Measurements from ENCODE around the gene NPW.

NPW gene

GRCh38 chr16:2027024-2028010 is 7.7 kb downstream of the NPW start:
- no peaks in the 10 kb centered on the region for H3K9me3 ChIP-seq (ENCODE audit: control extremely low read depth in 1 of 5, control insufficient read depth in 4 of 5, insufficient read depth in 2 of 5, low read depth in 1 of 5, low read length in 4 of 5)
- DNase-seq = peak in 1 of 3 donors; percentile 48
- ChIA-PET POLR2A (interaction anchor here (0.8 to 0.9 kb wide), 3 partner anchors 19 to 128 kb away, joined by 3 to 4 read pairs (median 4); partner anchors contain the start of genes NTHL1, TRAF7 and TSC2), CTCF (interaction anchor here (1.2 to 1.7 kb wide), 2 partner anchors 10 to 29 kb away, joined by 3 to 4 read pairs; no protein-coding TSS in a partner anchor)
- H3K36me3 ChIP-seq (ENCODE audit: control insufficient read depth in 4 of 4, insufficient read depth in 4 of 4, low read length in 3 of 4) = no peaks in the 10 kb centered on the region
- peaks cover 0 to 24% (median 7%) of the 10 kb centered on the region in 5 experiments for H3K27me3 ChIP-seq (replicated peaks in 2 of 5; ENCODE audit: control insufficient read depth in 4 of 5, insufficient read depth in 5 of 5, low read length in 4 of 5)
- 9% methylated on average over 39 of the region's 76 CpGs for WGBS (ENCODE audit: insufficient coverage)
- H3K4me3 ChIP-seq (ENCODE audit: control insufficient read depth in 1 of 7, extremely low read depth in 1 of 7, insufficient read depth in 4 of 7, low read depth in 2 of 7, low read length in 6 of 7) = peak overlapping the region in 6 of 7 experiments; percentile 32 to 58 (median 54)
- peaks cover 0 to 38% (median 23%) of the 10 kb centered on the region in 4 experiments for H3K4me1 ChIP-seq (ENCODE audit: control extremely low read depth in 1 of 4, control insufficient read depth in 4 of 4, insufficient read depth in 4 of 4, low read length in 3 of 4)
- H3K27ac ChIP-seq (ENCODE audit: insufficient read depth in 1 of 2, low read depth in 1 of 2, low read length in 2 of 2, poor library complexity in 1 of 2, severe bottlenecking in 2 of 2) = no peak overlapping the region

- Histone ChIP-seq H3K27ac (ENCODE audit: insufficient read depth in 1 of 2, low read depth in 1 of 2, low read length in 2 of 2, poor library complexity in 1 of 2, severe bottlenecking in 2 of 2) (no peak overlapping the region), H3K36me3 (ENCODE audit: control insufficient read depth in 4 of 4, insufficient read depth in 4 of 4, low read length in 3 of 4) (no peaks in the 10 kb centered on the region), H3K4me1 (ENCODE audit: control extremely low read depth in 1 of 4, control insufficient read depth in 4 of 4, insufficient read depth in 4 of 4, low read length in 3 of 4) (peaks cover 0 to 39% (median 21%) of the 10 kb centered on the region in 4 experiments), H3K4me3 (ENCODE audit: control insufficient read depth in 1 of 7, extremely low read depth in 1 of 7, insufficient read depth in 4 of 7, low read depth in 2 of 7, low read length in 6 of 7) (no peak overlapping the region), H3K9me3 (ENCODE audit: control extremely low read depth in 1 of 5, control insufficient read depth in 4 of 5, insufficient read depth in 2 of 5, low read depth in 1 of 5, low read length in 4 of 5) (no peaks in the 10 kb centered on the region), H3K27me3 (replicated peaks in 2 of 5; ENCODE audit: control insufficient read depth in 4 of 5, insufficient read depth in 5 of 5, low read length in 4 of 5) (peaks cover 0 to 24% (median 7%) of the 10 kb centered on the region in 5 experiments)
- DNase-seq = no peak
- 96% methylated on average over 2 of the region's 3 CpGs for WGBS (ENCODE audit: insufficient coverage)
- ChIA-PET CTCF (interaction anchor here (1.2 to 1.7 kb wide), 2 partner anchors 9 to 29 kb away, joined by 3 to 4 read pairs; no protein-coding TSS in a partner anchor), POLR2A (no interaction called here)
Measured at GRCh38 chr16:2028146-2028545, 8.6 kb downstream of the NPW start.

GRCh38 chr16:2028620-2029220 is 9.1 kb downstream of the NPW start:
- no peak overlapping the region for H3K27ac ChIP-seq (ENCODE audit: insufficient read depth in 1 of 2, low read depth in 1 of 2, low read length in 2 of 2, poor library complexity in 1 of 2, severe bottlenecking in 2 of 2)
- WGBS (ENCODE audit: insufficient coverage) = 99% methylated on average over 12 of the region's 18 CpGs
- H3K4me3 ChIP-seq (ENCODE audit: control insufficient read depth in 1 of 7, extremely low read depth in 1 of 7, insufficient read depth in 4 of 7, low read depth in 2 of 7, low read length in 6 of 7) = no peak overlapping the region
- H3K36me3 ChIP-seq (ENCODE audit: control insufficient read depth in 4 of 4, insufficient read depth in 4 of 4, low read length in 3 of 4) = no peaks in the 10 kb centered on the region
- H3K4me1 ChIP-seq (ENCODE audit: control extremely low read depth in 1 of 4, control insufficient read depth in 4 of 4, insufficient read depth in 4 of 4, low read length in 3 of 4) = peaks cover 0 to 40% (median 22%) of the 10 kb centered on the region in 4 experiments
- no peaks in the 10 kb centered on the region for H3K9me3 ChIP-seq (ENCODE audit: control extremely low read depth in 1 of 5, control insufficient read depth in 4 of 5, insufficient read depth in 2 of 5, low read depth in 1 of 5, low read length in 4 of 5)
- ChIA-PET POLR2A (no interaction called here), CTCF (interaction anchor here (1.2 to 1.7 kb wide), 2 partner anchors 8 to 28 kb away, joined by 3 to 4 read pairs; no protein-coding TSS in a partner anchor)
- no peak for DNase-seq
- H3K27me3 ChIP-seq (replicated peaks in 2 of 5; ENCODE audit: control insufficient read depth in 4 of 5, insufficient read depth in 5 of 5, low read length in 4 of 5) = peaks cover 0 to 24% (median 7%) of the 10 kb centered on the region in 5 experiments

GRCh38 chr16:2029350-2029749 is 9.8 kb downstream of the NPW start:
- Histone ChIP-seq H3K27me3 (replicated peaks in 2 of 5; ENCODE audit: control insufficient read depth in 4 of 5, insufficient read depth in 5 of 5, low read length in 4 of 5) (peaks cover 0 to 24% (median 7%) of the 10 kb centered on the region in 5 experiments), H3K4me3 (ENCODE audit: control insufficient read depth in 1 of 7, extremely low read depth in 1 of 7, insufficient read depth in 4 of 7, low read depth in 2 of 7, low read length in 6 of 7) (no peak overlapping the region), H3K36me3 (ENCODE audit: control insufficient read depth in 4 of 4, insufficient read depth in 4 of 4, low read length in 3 of 4) (no peaks in the 10 kb centered on the region), H3K9me3 (ENCODE audit: control extremely low read depth in 1 of 5, control insufficient read depth in 4 of 5, insufficient read depth in 2 of 5, low read depth in 1 of 5, low read length in 4 of 5) (no peaks in the 10 kb centered on the region), H3K27ac (ENCODE audit: insufficient read depth in 1 of 2, low read depth in 1 of 2, low read length in 2 of 2, poor library complexity in 1 of 2, severe bottlenecking in 2 of 2) (no peak overlapping the region), H3K4me1 (ENCODE audit: control extremely low read depth in 1 of 4, control insufficient read depth in 4 of 4, insufficient read depth in 4 of 4, low read length in 3 of 4) (peaks cover 0 to 39% (median 22%) of the 10 kb centered on the region in 4 experiments)
- CTCF ChIA-PET = interaction anchor here (0.9 to 1.5 kb wide), 2 partner anchors 18 to 21 kb away, joined by 4 read pairs; partner anchors contain the start of genes NTHL1 and TSC2
- no peak for DNase-seq
- 95% methylated on average over 22 of the region's 22 CpGs for WGBS (ENCODE audit: insufficient coverage)
- POLR2A ChIA-PET = no interaction called here

GRCh38 chr16:2030036-2030435 is 10.5 kb downstream of the NPW start:
- H3K27ac ChIP-seq (ENCODE audit: insufficient read depth in 1 of 2, low read depth in 1 of 2, low read length in 2 of 2, poor library complexity in 1 of 2, severe bottlenecking in 2 of 2) = no peak overlapping the region
- no peak overlapping the region for H3K4me3 ChIP-seq (ENCODE audit: control insufficient read depth in 1 of 7, extremely low read depth in 1 of 7, insufficient read depth in 4 of 7, low read depth in 2 of 7, low read length in 6 of 7)
- 92% methylated on average over 10 of the region's 11 CpGs for WGBS (ENCODE audit: insufficient coverage)
- peaks cover 0 to 44% (median 25%) of the 10 kb centered on the region in 4 experiments for H3K4me1 ChIP-seq (ENCODE audit: control extremely low read depth in 1 of 4, control insufficient read depth in 4 of 4, insufficient read depth in 4 of 4, low read length in 3 of 4)
- no peaks in the 10 kb centered on the region for H3K36me3 ChIP-seq (ENCODE audit: control insufficient read depth in 4 of 4, insufficient read depth in 4 of 4, low read length in 3 of 4)
- no peak for DNase-seq
- ChIA-PET POLR2A (no interaction called here), CTCF (interaction anchor here (0.8 to 1.5 kb wide), 4 partner anchors 9 to 22 kb away, joined by 3 to 5 read pairs (median 4); partner anchors contain the start of genes NTHL1 and TSC2)
- H3K9me3 ChIP-seq (ENCODE audit: control extremely low read depth in 1 of 5, control insufficient read depth in 4 of 5, insufficient read depth in 2 of 5, low read depth in 1 of 5, low read length in 4 of 5) = no peaks in the 10 kb centered on the region
- H3K27me3 ChIP-seq (replicated peaks in 2 of 5; ENCODE audit: control insufficient read depth in 4 of 5, insufficient read depth in 5 of 5, low read length in 4 of 5) = peaks cover 0 to 24% (median 7%) of the 10 kb centered on the region in 5 experiments

GRCh38 chr16:2031081-2031577 is 11.5 kb downstream of the NPW start:
- no peak for DNase-seq
- Histone ChIP-seq H3K36me3 (ENCODE audit: control insufficient read depth in 4 of 4, insufficient read depth in 4 of 4, low read length in 3 of 4) (no peaks in the 10 kb centered on the region), H3K4me3 (ENCODE audit: control insufficient read depth in 1 of 7, extremely low read depth in 1 of 7, insufficient read depth in 4 of 7, low read depth in 2 of 7, low read length in 6 of 7) (no peak overlapping the region), H3K9me3 (ENCODE audit: control extremely low read depth in 1 of 5, control insufficient read depth in 4 of 5, insufficient read depth in 2 of 5, low read depth in 1 of 5, low read length in 4 of 5) (no peaks in the 10 kb centered on the region), H3K27me3 (replicated peaks in 2 of 5; ENCODE audit: control insufficient read depth in 4 of 5, insufficient read depth in 5 of 5, low read length in 4 of 5) (peaks cover 0 to 16% (median 7%) of the 10 kb centered on the region in 5 experiments), H3K27ac (ENCODE audit: insufficient read depth in 1 of 2, low read depth in 1 of 2, low read length in 2 of 2, poor library complexity in 1 of 2, severe bottlenecking in 2 of 2) (no peak overlapping the region), H3K4me1 (ENCODE audit: control extremely low read depth in 1 of 4, control insufficient read depth in 4 of 4, insufficient read depth in 4 of 4, low read length in 3 of 4) (peaks cover 0 to 43% (median 26%) of the 10 kb centered on the region in 4 experiments)
- 82% methylated on average over 8 of the region's 11 CpGs for WGBS (ENCODE audit: insufficient coverage)
- CTCF ChIA-PET = no interaction called here
- POLR2A ChIA-PET = no interaction called here

Measured in common myeloid progenitor, CD34-positive (primary cell).